ENCODE data around the gene SPACA1. TPM values are rescaled to one million over a fixed set of nuclear protein-coding genes. Genes with fewer than 3 reads are reported as not detected.

Gene SPACA1
- polyA plus RNA-seq, 1 donor from 2014 or later = not detected

DNA sequence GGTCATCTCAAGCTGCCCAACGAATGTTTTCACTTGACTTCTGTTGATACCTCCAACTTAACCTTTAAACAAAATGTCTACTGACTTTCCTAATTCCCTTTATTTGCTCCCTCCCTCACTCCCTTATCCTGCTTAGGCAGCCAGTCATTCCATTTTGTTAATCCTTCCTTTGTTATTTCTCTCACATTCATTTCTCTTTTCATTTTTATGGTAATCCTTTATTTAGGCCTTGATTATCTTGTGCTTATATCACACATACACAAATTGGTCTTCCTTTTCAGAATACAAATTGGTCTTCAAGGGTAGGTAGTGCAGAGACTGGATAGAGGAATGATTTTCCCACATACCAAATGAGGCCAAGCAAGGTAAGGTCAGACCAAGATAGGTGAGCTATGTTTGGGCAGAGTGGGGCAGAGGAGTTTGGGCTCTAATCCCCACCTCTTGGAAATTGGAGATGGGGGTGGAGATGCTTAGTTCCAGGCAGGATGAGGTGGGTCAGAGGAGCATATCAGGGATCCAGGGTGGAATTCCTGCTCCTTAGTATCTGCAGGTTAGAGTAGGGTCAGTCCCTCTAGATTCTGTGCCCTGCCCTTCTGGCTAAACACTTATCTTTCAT, 2.0 kb upstream of the SPACA1 start:
- Histone ChIP-seq H3K79me2 (replicated peaks; ENCODE audit: insufficient read depth, low read length) (no peaks in the 10 kb centered on the region), H2AFZ (ENCODE audit: low read depth, low read length) (no peak overlapping the region), H3K27ac (ENCODE audit: low read length) (no peak overlapping the region), H3F3A (ENCODE audit: insufficient read depth, low read length, poor library complexity, severe bottlenecking) (no peaks in the 10 kb centered on the region), H3K9ac (ENCODE audit: low read length) (no peak overlapping the region), H4K20me1 (ENCODE audit: insufficient read depth) (no peaks in the 10 kb centered on the region), H3K27me3 (ENCODE audit: insufficient read depth, low read depth, low read length) (no peaks in the 10 kb centered on the region), H3K4me3 (ENCODE audit: low read length) (no peak overlapping the region), H3K4me2 (ENCODE audit: low read length) (no peak overlapping the region), H3K9me2 (ENCODE audit: insufficient read depth, low read length) (no peaks in the 10 kb centered on the region), H3K36me3 (ENCODE audit: insufficient read depth, low read length) (no peaks in the 10 kb centered on the region), H3K9me3 (ENCODE audit: low read length) (no peaks in the 10 kb centered on the region)
- no peak for TF ChIP-seq EP300 (conservative IDR thresholded peaks at IDR 0.05; ENCODE audit: poor library complexity, severe bottlenecking)
- TF ChIP-seq SMC3 (conservative IDR thresholded peaks at IDR 0.05; ENCODE audit: poor library complexity) = no peak
- no peak for TF ChIP-seq EZH2 (IDR thresholded peaks at IDR 0.05; ENCODE audit: borderline replicate concordance, insufficient read depth, low read length, poor library complexity, severe bottlenecking)
- TF ChIP-seq MXI1 (conservative IDR thresholded peaks at IDR 0.05; ENCODE audit: poor library complexity, severe bottlenecking) = no peak
- TF ChIP-seq TAF1 (IDR thresholded peaks at IDR 0.05; ENCODE audit: low read depth) = no peak

DNA sequence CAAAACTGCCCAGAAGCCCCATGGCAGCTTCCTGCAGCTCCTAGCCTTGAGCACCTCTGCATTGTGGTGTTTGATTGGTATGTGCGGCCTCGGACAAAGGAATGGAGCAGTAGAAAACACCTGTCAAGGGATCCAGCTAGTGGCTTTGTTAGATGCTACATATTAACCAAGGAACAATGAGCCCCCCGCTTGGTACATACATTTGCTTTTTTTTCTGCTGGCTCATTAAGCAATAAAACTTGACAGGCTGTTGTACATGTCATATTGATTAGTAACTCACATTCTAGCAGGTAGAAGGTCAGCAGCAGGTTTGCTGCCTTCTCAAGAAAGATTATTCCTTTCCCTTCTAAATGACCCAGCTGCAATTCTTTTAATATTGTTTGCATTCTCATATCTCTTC, 937 bp downstream of the SPACA1 start:
- no peak overlapping the region for H3K4me3 ChIP-seq (ENCODE audit: low read length)
- no peaks in the 10 kb centered on the region for H3K36me3 ChIP-seq (ENCODE audit: insufficient read depth, low read length)
- H3K27ac ChIP-seq (ENCODE audit: low read length) = peak overlapping the region; percentile 52
- H3K4me2 ChIP-seq (ENCODE audit: low read length) = no peak overlapping the region
- H3K9me2 ChIP-seq (ENCODE audit: insufficient read depth, low read length) = no peaks in the 10 kb centered on the region
- TF ChIP-seq EP300 (conservative IDR thresholded peaks at IDR 0.05; ENCODE audit: poor library complexity, severe bottlenecking) (peak; percentile 64), RAD21 (conservative IDR thresholded peaks at IDR 0.05) (no peak), MXI1 (conservative IDR thresholded peaks at IDR 0.05; ENCODE audit: poor library complexity, severe bottlenecking) (no peak), SMC3 (conservative IDR thresholded peaks at IDR 0.05; ENCODE audit: poor library complexity) (no peak), TAF1 (IDR thresholded peaks at IDR 0.05; ENCODE audit: low read depth) (no peak)
- TF ChIP-seq, protein P1, sequence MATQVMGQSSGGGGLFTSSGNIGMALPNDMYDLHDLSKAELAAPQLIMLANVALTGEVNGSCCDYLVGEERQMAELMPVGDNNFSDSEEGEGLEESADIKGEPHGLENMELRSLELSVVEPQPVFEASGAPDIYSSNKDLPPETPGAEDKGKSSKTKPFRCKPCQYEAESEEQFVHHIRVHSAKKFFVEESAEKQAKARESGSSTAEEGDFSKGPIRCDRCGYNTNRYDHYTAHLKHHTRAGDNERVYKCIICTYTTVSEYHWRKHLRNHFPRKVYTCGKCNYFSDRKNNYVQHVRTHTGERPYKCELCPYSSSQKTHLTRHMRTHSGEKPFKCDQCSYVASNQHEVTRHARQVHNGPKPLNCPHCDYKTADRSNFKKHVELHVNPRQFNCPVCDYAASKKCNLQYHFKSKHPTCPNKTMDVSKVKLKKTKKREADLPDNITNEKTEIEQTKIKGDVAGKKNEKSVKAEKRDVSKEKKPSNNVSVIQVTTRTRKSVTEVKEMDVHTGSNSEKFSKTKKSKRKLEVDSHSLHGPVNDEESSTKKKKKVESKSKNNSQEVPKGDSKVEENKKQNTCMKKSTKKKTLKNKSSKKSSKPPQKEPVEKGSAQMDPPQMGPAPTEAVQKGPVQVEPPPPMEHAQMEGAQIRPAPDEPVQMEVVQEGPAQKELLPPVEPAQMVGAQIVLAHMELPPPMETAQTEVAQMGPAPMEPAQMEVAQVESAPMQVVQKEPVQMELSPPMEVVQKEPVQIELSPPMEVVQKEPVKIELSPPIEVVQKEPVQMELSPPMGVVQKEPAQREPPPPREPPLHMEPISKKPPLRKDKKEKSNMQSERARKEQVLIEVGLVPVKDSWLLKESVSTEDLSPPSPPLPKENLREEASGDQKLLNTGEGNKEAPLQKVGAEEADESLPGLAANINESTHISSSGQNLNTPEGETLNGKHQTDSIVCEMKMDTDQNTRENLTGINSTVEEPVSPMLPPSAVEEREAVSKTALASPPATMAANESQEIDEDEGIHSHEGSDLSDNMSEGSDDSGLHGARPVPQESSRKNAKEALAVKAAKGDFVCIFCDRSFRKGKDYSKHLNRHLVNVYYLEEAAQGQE (IDR thresholded peaks at IDR 0.05; ENCODE audit: borderline replicate concordance) = no peak
- TF ChIP-seq, protein P2, sequence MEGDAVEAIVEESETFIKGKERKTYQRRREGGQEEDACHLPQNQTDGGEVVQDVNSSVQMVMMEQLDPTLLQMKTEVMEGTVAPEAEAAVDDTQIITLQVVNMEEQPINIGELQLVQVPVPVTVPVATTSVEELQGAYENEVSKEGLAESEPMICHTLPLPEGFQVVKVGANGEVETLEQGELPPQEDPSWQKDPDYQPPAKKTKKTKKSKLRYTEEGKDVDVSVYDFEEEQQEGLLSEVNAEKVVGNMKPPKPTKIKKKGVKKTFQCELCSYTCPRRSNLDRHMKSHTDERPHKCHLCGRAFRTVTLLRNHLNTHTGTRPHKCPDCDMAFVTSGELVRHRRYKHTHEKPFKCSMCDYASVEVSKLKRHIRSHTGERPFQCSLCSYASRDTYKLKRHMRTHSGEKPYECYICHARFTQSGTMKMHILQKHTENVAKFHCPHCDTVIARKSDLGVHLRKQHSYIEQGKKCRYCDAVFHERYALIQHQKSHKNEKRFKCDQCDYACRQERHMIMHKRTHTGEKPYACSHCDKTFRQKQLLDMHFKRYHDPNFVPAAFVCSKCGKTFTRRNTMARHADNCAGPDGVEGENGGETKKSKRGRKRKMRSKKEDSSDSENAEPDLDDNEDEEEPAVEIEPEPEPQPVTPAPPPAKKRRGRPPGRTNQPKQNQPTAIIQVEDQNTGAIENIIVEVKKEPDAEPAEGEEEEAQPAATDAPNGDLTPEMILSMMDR (IDR thresholded peaks at IDR 0.05; ENCODE audit: poor library complexity, severe bottlenecking) = no peak
- no peak overlapping the region for H3K9ac ChIP-seq (ENCODE audit: low read length)
- no peaks in the 10 kb centered on the region for H4K20me1 ChIP-seq (ENCODE audit: insufficient read depth)
- no peak overlapping the region for H2AFZ ChIP-seq (ENCODE audit: low read depth, low read length)
- no peaks in the 10 kb centered on the region for H3F3A ChIP-seq (ENCODE audit: insufficient read depth, low read length, poor library complexity, severe bottlenecking)
- H3K9me3 ChIP-seq (ENCODE audit: low read length) = no peaks in the 10 kb centered on the region
- no peaks in the 10 kb centered on the region for H3K27me3 ChIP-seq (ENCODE audit: insufficient read depth, low read depth, low read length)
- no peaks in the 10 kb centered on the region for H3K79me2 ChIP-seq (replicated peaks; ENCODE audit: insufficient read depth, low read length)
